ENCODE data around the gene ZNF580. TPM values are rescaled to one million over a fixed set of nuclear protein-coding genes. Genes with fewer than 3 reads are reported as not detected.

ZNF580 gene
- total and polyA plus RNA-seq, 9 of the 15 experiments (the other 6 are each of a cell fraction or from before 2014, with no cell fraction given): 2.3 to 47.4 (median 6.0) TPM

- TF ChIP-seq, protein P1, sequence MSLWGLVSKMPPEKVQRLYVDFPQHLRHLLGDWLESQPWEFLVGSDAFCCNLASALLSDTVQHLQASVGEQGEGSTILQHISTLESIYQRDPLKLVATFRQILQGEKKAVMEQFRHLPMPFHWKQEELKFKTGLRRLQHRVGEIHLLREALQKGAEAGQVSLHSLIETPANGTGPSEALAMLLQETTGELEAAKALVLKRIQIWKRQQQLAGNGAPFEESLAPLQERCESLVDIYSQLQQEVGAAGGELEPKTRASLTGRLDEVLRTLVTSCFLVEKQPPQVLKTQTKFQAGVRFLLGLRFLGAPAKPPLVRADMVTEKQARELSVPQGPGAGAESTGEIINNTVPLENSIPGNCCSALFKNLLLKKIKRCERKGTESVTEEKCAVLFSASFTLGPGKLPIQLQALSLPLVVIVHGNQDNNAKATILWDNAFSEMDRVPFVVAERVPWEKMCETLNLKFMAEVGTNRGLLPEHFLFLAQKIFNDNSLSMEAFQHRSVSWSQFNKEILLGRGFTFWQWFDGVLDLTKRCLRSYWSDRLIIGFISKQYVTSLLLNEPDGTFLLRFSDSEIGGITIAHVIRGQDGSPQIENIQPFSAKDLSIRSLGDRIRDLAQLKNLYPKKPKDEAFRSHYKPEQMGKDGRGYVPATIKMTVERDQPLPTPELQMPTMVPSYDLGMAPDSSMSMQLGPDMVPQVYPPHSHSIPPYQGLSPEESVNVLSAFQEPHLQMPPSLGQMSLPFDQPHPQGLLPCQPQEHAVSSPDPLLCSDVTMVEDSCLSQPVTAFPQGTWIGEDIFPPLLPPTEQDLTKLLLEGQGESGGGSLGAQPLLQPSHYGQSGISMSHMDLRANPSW (CRISPR knock-in tag; IDR thresholded peaks at IDR 0.05): no peak
- TF ChIP-seq, protein P2, sequence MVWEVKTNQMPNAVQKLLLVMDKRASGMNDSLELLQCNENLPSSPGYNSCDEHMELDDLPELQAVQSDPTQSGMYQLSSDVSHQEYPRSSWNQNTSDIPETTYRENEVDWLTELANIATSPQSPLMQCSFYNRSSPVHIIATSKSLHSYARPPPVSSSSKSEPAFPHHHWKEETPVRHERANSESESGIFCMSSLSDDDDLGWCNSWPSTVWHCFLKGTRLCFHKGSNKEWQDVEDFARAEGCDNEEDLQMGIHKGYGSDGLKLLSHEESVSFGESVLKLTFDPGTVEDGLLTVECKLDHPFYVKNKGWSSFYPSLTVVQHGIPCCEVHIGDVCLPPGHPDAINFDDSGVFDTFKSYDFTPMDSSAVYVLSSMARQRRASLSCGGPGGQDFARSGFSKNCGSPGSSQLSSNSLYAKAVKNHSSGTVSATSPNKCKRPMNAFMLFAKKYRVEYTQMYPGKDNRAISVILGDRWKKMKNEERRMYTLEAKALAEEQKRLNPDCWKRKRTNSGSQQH (CRISPR knock-in tag; IDR thresholded peaks at IDR 0.05): 0 out of 2 replicates have a peak, but pooled peaks have one; percentile 16
- 0 out of 2 replicates have a peak, but pooled peaks have one; percentile 24 for TF ChIP-seq TCF7 (IDR thresholded peaks at IDR 0.05; ENCODE audit: borderline replicate concordance)
- no peak for TF ChIP-seq TEAD2 (tag; IDR thresholded peaks at IDR 0.05)
- TF ChIP-seq TARDBP (IDR thresholded peaks at IDR 0.05): 0 out of 2 replicates have a peak, but pooled peaks have one; percentile 29
- TF ChIP-seq, protein P3, sequence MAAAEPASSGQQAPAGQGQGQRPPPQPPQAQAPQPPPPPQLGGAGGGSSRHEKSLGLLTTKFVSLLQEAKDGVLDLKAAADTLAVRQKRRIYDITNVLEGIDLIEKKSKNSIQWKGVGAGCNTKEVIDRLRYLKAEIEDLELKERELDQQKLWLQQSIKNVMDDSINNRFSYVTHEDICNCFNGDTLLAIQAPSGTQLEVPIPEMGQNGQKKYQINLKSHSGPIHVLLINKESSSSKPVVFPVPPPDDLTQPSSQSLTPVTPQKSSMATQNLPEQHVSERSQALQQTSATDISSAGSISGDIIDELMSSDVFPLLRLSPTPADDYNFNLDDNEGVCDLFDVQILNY (CRISPR knock-in tag; IDR thresholded peaks at IDR 0.05): no peak
- TF ChIP-seq NR2C2 (CRISPR knock-in tag; IDR thresholded peaks at IDR 0.05): 0 out of 2 replicates have a peak, but pooled peaks have one; percentile 29
- TF ChIP-seq NR2C2 (tag; IDR thresholded peaks at IDR 0.05): peak; percentile 68
- no peak for TF ChIP-seq CHD4 (IDR thresholded peaks at IDR 0.05; ENCODE audit: insufficient read depth, insufficient replicate concordance, low read depth, low read length, poor library complexity, severe bottlenecking)
- TF ChIP-seq ZNF79 (CRISPR knock-in tag; IDR thresholded peaks at IDR 0.05; ENCODE audit: low read depth): no peak
- TF ChIP-seq CTCFL (IDR thresholded peaks at IDR 0.05; ENCODE audit: borderline replicate concordance, insufficient read depth, low read depth, low read length, poor library complexity, severe bottlenecking): no peak
- TF ChIP-seq SAP30 (IDR thresholded peaks at IDR 0.05; ENCODE audit: borderline replicate concordance, insufficient read depth, low read depth, low read length, poor library complexity, severe bottlenecking): peak; percentile 90
- TF ChIP-seq ZBTB9 (CRISPR knock-in tag; IDR thresholded peaks at IDR 0.05): peak; percentile 42; the same call in 1 of the 2 replicates
- TF ChIP-seq HIVEP1 (CRISPR knock-in tag; IDR thresholded peaks at IDR 0.05): 0 out of 2 replicates have a peak, but pooled peaks have one; percentile 40
- no peak for TF ChIP-seq SIRT6 (IDR thresholded peaks at IDR 0.05; ENCODE audit: low read depth, low read length)
These were observed 2.4 kb downstream of the ZNF580 start, which contains the start of gene ZNF581 (continued) for GRCh38 chr19:55643003-55643886.
